ENCODE data around the gene ALDH16A1.
"Not testable (repeated sequence)": the region's sequence is repeated elsewhere in the genome, so short reads cannot be mapped to it uniquely, and the experiment has no call there.

The ALDH16A1 gene

GRCh38 chr19:49468746-49469447, 15.9 kb downstream of the ALDH16A1 start:
- DNase-seq: no peak

- no peak for DNase-seq
These were observed 17.0 kb downstream of the ALDH16A1 start for GRCh38 chr19:49469828-49470614.

DNA sequence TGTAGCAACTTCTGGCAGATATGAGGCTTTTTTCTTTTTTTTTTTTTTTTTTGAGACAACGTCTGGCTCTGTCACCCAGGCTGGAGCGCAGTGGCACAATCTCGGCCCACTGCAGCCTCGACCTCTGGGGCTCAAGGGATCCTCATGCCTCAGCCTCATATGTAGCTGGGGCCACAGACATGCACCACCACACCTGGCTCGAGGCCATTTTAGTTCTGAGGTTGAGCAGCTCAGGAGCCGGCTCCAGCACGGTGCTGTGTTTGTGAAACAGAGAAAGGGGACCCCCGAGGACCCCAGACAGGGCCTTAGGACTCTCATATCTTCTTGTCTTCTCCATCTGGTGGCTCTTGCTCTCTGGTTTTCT, 17.6 kb downstream of the ALDH16A1 start:
- no peak for DNase-seq

GRCh38 chr19:49472936-49473335, 19.9 kb downstream of the ALDH16A1 start:
- no peak for DNase-seq

DNA sequence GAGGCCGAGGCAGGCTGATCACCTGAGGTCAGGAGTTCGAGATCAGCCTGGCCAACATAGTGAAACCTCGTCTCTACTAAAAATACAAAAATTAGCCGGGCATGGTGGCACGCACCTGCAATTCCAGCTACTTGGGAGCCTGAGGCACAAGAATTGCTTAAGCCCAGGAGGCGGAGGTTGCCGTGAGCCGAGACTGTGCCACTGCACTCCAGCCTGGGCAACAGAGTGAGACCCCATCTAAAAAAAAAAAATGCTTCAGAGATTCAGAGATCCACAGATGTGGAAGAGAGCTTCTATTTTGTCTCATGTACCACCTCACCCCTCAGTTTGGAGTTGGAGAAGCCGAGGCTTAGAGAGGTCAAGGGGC, 20.5 kb downstream of the ALDH16A1 start:
- DNase-seq: not testable (repeated sequence)

DNA sequence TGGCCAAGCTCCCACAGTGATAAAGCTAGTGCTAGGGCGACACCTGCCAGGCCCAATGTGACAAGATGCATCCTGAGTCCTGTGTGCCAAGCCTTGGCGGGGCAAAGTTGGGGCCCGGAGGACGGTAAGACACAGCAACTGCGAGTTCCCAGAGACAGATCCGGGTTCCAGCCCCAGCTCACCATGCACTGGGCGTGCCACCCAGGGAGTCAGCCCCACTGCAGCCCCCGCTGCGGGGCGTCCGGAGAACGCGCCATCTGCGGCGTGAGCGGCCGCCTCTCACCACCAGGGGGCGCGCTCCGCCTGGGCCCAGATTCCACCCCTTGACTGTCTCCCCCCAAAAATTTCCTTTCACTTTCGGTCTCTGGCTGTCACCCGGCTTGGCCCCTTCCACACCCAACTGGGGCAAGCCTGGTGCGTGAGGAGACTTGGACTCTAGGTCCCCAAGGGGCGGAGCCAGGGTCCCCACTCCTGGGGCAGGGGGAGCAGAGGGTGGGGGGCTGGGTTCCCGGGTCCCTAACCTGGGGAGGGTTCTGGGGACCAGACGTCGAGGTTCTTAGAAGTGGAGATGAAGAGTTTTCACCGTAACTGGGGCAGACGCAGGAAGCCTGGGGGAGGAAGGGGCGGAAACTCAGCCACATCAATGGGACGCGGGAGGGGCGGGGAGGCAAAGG, 21.0 kb downstream of the ALDH16A1 start, which contains the start of gene FLT3LG:
TSS of gene FLT3LG (plus strand) at position 348 of the 674 bp plus-strand sequence. CDS start 425 bp downstream, outside the sequence.
- peak; percentile 68 for DNase-seq

DNA sequence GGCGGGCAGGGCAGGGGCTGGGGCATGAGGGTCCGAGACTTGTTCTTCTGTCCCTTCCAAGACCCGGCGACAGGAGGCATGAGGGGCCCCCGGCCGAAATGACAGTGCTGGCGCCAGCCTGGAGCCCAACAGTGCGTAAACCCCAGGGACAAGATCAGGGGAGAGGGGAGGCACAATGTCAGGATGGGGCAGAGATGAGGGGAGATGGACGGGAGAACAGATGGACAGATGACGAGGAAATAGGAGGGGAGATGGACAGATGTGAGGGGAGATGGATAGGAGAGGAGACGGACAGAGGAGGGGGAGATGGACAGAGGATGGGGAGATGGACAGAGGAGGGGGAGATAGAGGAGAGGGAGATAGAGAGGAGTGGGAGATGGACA, 21.5 kb downstream of the ALDH16A1 start:
- DNase-seq: no peak

- no peak for DNase-seq
These were observed 22.3 kb downstream of the ALDH16A1 start for GRCh38 chr19:49475191-49475917.

GRCh38 chr19:49475995-49476880, 23.2 kb downstream of the ALDH16A1 start:
- no peak for DNase-seq

- no peak for DNase-seq
These were observed 27.1 kb downstream of the ALDH16A1 start for GRCh38 chr19:49479975-49480628.

- DNase-seq: no peak
These were observed 28.1 kb downstream of the ALDH16A1 start for GRCh38 chr19:49481020-49481683.

DNA sequence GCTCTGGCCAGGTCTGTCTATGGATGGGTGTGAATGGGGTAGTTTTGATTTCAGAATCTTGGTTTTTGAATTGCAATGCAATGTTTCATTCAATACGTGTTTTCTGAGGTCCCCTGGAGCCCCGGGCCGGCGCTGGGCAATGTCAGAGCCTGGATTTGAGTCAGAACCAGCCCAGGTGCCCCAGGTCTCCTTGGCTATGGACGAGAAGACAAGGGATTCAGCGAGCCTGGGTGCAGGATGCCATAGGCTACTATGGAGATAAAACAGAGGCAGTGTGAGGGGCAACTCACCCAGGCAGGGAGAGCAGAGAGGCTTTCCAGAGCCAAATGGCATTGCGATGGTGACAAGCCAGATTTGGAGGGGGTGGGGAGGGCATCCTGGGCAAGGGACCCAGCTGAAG, 33.2 kb downstream of the ALDH16A1 start:
- DNase-seq: no peak

DNA sequence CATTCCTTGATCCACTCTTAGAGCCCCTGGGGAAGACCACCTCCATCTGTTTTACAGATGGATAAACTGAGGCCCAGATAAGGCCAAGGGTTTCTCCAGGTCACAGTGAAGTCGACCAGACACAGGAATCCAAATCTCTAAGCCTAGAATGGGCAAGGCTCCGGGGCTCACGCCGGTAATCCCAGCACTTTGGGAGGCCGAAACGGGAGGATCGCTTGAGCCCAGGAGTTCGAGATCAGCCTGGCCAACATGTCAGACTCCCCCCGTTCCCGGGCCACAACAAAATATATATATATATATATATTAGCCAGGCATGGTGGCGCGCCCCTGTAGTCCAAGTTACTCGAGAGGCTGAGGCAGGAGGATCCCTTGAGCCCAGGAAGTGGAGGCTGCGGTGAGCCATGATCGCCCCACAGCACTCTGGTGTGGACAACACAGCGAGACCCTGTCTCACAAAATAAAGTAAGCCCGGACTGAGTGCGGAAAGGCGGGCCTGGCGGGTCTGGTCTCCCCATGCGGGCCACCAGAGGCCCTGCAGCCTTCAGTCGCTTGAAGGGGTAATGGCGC, 33.8 kb downstream of the ALDH16A1 start:
- no peak for DNase-seq

GRCh38 chr19:49487277-49488045, 34.4 kb downstream of the ALDH16A1 start, which contains the start of gene RPL13A:
Gene RPL13A, plus strand, starts transcription at chr19:49487608. Its CDS starts 22 bp downstream, at chr19:49487630.
- peak; percentile 98 for DNase-seq

GRCh38 chr19:49488046-49488862, 35.2 kb downstream of the ALDH16A1 start:
- DNase-seq: no peak

DNA sequence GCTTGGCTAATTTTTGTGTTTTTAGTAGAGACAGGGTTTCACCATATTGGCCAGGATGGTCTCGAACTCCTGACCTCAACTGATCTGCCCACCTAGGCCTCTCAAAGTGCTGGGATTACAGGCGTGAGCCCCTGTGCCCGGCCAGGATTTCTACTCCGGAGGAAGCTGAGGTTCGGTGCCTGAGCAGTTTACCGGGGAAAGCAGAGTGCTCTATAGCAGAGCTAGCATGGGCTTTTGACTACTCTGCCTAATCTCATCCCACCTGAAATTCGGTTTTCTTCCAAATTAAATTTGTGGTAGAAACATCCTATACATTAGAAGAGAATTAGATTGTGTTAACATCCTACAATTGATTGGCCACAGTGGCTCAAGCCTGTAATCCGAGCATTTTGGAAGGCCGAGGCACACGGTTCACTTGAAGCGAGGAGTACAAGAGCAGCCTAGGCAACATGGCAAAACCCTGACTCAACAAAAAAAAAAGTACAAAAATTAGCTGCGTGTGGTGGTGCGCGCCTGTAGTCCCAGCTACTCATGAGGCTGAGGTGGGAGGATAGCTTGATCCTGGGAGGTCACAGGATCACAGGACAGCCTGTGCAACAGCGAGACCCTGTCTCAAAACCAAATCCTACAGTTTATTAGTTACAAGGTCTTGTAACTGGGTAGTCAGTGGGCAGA, 36.0 kb downstream of the ALDH16A1 start:
- no peak for DNase-seq

DNA sequence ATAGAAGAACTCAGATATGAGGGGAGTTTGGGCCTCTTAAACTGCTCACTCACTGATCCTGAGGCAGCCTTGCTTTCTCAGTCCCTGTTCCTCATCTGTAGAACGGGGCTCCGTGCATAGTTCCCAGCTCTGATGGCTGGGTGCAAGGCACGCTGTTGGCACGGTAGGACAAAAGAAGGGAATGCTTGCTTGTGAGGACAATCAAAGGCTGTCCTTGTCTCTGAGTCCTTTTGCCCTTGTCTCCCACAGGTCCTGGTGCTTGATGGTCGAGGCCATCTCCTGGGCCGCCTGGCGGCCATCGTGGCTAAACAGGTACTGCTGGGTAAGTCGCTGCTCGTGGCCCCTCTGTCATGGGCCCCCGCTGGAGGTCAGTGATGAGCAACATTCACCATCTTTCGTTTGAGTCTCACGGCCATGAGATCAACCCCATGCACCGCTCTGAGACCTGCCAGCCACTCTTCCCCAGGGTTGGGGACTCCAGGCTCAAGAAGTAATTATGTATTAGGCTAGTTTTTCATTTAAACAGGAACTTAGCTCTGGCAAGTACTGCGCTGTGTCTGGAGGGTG, 36.7 kb downstream of the ALDH16A1 start:
- DNase-seq: no peak

Data from NCI-H2107 (cell line).